ENCODE results near the gene POU2AF1. TPM values are rescaled to one million over a fixed set of nuclear protein-coding genes. Genes with fewer than 3 reads are reported as not detected.

POU2AF1 gene
- total and polyA plus RNA-seq, 2 of the 8 experiments (the other 6 are each of a cell fraction or from before 2014, with no cell fraction given): not detected

DNA sequence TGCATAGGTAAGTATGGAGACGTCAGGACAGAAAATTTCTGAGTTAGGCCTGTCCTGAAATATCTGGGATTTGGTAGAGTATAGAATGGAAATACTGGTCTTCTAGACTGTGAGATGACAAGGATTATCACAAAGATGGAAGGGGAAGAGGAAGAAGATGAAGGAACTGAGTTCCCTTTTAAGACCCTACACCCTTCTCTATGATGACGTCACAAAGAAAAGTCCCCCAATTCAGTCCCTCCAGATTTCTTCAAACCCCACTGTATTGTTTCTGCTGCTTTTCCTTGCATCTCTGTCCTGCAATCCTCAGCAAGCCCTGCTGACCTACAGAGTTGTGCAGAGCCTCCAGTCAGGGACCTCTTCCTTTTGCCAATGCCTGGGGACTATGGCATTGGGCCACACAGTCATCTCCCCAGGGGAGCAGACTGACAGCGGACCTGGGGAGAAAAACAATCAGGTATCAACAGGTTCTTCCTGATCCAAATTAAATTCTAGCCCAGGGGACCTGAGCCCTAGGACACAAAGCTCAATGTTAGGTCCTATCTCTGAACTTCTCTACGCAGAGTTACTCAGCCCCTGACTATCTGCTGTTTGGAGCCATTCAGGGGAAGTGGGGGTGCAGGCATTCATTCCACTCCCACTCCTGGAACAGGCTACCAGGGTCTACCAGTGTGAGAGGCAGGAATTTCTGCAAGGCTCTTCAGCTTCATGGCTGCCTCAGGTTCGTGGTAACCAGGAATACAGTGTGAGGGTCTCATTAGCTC, 49.2 kb upstream of the POU2AF1 start (continued):
- no peak for TF ChIP-seq FOSL1 (IDR thresholded peaks at IDR 0.05; ENCODE audit: insufficient read depth, low read depth, low read length)
- no peak for TF ChIP-seq TAF7 (optimal IDR thresholded peaks at IDR 0.05; ENCODE audit: borderline replicate concordance, low read depth, low read length)
- TF ChIP-seq TAF1 (IDR thresholded peaks at IDR 0.05; ENCODE audit: low read depth, low read length): no peak
- no peak for TF ChIP-seq YY1 (IDR thresholded peaks at IDR 0.05; ENCODE audit: low read depth, low read length)
- no peak for TF ChIP-seq SIRT6 (IDR thresholded peaks at IDR 0.05; ENCODE audit: low read length)
- no peak for TF ChIP-seq HDAC6 (IDR thresholded peaks at IDR 0.05; ENCODE audit: low read depth, low read length)
- no peak for TF ChIP-seq BCL11A (IDR thresholded peaks at IDR 0.05; ENCODE audit: low read depth in 2 of 2, low read length in 2 of 2)

Data from H1 (cell line).